Upper lobe of left lung (tissue), 4 donors: Measurements from ENCODE around the gene TFEC.

Source experiments
- CTCF ChIP-seq, 6 experiments: fragments of 450-650 bp in 4 of 6; fragments of 200-600 bp in 2 of 6; sonication (generic) in 2 of 6; IDR thresholded peaks; one replicate each; pipeline ENCODE4 v1.5.1; 2016 to 2019; ENCODE audit warnings: antibody characterized with exemption in 6 of 6
- POLR2A ChIP-seq, 4 donors: fragments of 450-650 bp; IDR thresholded peaks; one replicate each; pipeline ENCODE4 v1.5.1; 2016 to 2017; ENCODE audit warnings: antibody characterized with exemption in 4 of 4, mild to moderate bottlenecking in 2 of 4

- TF ChIP-seq CTCF (IDR thresholded peaks at IDR 0.05), result no peak
- no peak for TF ChIP-seq POLR2A (IDR thresholded peaks at IDR 0.05)
These were observed 145.0 kb downstream of the TFEC start for GRCh38 chr7:115885550-115885949.
